ENCODE results near the gene CPNE6. TPM values are rescaled to one million over a fixed set of nuclear protein-coding genes. Genes with fewer than 3 reads are reported as not detected.

The CPNE6 gene
- total and polyA plus RNA-seq, 2 of the 13 experiments (the other 11 are each of a cell fraction or from before 2014, with no cell fraction given), result not detected

- TF ChIP-seq ZNF276 (CRISPR knock-in tag; IDR thresholded peaks at IDR 0.05; ENCODE audit: low read depth) (peak; percentile 8; the same call in 1 of the 2 replicates), NCOA2 (CRISPR knock-in tag; IDR thresholded peaks at IDR 0.05) (no peak), ZBTB4 (CRISPR knock-in tag; IDR thresholded peaks at IDR 0.05; ENCODE audit: borderline replicate concordance) (peak; percentile 89; the same call in 1 of the 2 replicates), TFDP1 (CRISPR knock-in tag; IDR thresholded peaks at IDR 0.05; ENCODE audit: borderline replicate concordance) (no peak; the same call in 1 of the 2 replicates), RFXAP (CRISPR knock-in tag; IDR thresholded peaks at IDR 0.05; ENCODE audit: borderline replicate concordance) (0 out of 2 replicates have a peak, but pooled peaks have one; percentile 16), ZNF337 (CRISPR knock-in tag; IDR thresholded peaks at IDR 0.05; ENCODE audit: borderline replicate concordance, low read depth) (no peak), CEBPG (CRISPR knock-in tag; IDR thresholded peaks at IDR 0.05) (no peak), KIAA2018 (CRISPR knock-in tag; IDR thresholded peaks at IDR 0.05; ENCODE audit: borderline replicate concordance) (no peak; the same call in 1 of the 2 replicates), GZF1 (CRISPR knock-in tag; IDR thresholded peaks at IDR 0.05) (no peak), ZBTB8A (CRISPR knock-in tag; IDR thresholded peaks at IDR 0.05; ENCODE audit: borderline replicate concordance, low read depth) (no peak), U2AF1 (optimal IDR thresholded peaks at IDR 0.05; ENCODE audit: low read depth, low read length) (no peak)
These were observed 22.0 kb downstream of the CPNE6 start (continued) for GRCh38 chr14:24093207-24093900.

Data from HepG2 (cell line).